ENCODE measurements around the gene DNAH14. TPM values are rescaled to one million over a fixed set of nuclear protein-coding genes. Genes with fewer than 3 reads are reported as not detected.

DNAH14 gene
- total RNA-seq, 4 donors from 2014 or later: 9.5 to 32.4 (median 14.8) TPM

DNA sequence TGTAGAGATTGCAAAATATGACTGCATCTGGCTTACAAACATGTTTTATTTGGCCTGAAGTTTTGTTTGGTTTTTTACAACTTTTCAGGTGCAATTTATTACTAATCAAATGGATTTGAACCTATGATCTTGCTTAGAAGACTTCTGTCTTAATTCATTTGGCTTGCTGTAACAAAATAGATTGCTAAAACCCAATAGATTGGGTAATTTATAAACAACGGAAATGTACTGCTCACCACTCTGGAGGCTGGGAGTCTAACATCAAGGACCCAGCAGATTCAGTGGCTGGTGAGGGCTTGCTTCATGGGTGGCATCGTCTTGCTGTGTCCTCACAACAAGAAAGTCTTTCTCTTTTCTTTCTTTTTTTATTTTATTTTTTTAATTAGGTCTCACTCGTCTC lies 425.4 kb downstream of the DNAH14 start:
- ATAC-seq: no peak
- Histone ChIP-seq H3K9me3 (no peaks in the 10 kb centered on the region), H3K27ac (no peak overlapping the region), H3K36me3 (no peaks in the 10 kb centered on the region), H3K4me3 (no peak overlapping the region), H3K27me3 (no peaks in the 10 kb centered on the region), H3K4me1 (no peaks in the 10 kb centered on the region)
- TF ChIP-seq POLR2A (IDR thresholded peaks at IDR 0.05) (no peak), POLR2AphosphoS5 (IDR thresholded peaks at IDR 0.05) (no peak), EP300 (IDR thresholded peaks at IDR 0.05) (no peak)
- TF ChIP-seq, protein P1, sequence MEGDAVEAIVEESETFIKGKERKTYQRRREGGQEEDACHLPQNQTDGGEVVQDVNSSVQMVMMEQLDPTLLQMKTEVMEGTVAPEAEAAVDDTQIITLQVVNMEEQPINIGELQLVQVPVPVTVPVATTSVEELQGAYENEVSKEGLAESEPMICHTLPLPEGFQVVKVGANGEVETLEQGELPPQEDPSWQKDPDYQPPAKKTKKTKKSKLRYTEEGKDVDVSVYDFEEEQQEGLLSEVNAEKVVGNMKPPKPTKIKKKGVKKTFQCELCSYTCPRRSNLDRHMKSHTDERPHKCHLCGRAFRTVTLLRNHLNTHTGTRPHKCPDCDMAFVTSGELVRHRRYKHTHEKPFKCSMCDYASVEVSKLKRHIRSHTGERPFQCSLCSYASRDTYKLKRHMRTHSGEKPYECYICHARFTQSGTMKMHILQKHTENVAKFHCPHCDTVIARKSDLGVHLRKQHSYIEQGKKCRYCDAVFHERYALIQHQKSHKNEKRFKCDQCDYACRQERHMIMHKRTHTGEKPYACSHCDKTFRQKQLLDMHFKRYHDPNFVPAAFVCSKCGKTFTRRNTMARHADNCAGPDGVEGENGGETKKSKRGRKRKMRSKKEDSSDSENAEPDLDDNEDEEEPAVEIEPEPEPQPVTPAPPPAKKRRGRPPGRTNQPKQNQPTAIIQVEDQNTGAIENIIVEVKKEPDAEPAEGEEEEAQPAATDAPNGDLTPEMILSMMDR (IDR thresholded peaks at IDR 0.05): no peak
- 89 to 96% methylated on average over 1 to 3 of the region's 3 CpGs for whole genome bisulfite sequencing, 2 donors (ENCODE audit: low coverage in 1 of 2)

DNA sequence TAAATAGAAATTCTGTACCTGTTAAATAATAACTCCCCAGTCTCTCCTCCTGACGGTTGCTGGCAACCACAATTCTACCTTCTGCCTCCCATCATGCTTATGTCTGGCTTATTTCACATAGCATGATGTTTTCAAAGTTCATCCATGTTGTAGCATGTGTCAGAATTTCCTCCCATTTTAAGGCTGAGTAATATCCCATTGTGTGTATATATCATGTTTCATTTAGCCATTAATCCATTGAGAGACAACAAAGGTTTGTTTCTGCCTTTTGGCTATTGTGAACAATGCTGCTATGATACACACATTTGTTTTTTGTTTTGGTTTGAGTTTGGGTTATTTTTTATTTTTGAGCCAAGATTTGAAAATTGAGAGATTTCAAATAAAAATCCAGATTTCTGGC lies 426.4 kb downstream of the DNAH14 start:
- no peaks in the 10 kb centered on the region for H3K9me3 ChIP-seq

DNA sequence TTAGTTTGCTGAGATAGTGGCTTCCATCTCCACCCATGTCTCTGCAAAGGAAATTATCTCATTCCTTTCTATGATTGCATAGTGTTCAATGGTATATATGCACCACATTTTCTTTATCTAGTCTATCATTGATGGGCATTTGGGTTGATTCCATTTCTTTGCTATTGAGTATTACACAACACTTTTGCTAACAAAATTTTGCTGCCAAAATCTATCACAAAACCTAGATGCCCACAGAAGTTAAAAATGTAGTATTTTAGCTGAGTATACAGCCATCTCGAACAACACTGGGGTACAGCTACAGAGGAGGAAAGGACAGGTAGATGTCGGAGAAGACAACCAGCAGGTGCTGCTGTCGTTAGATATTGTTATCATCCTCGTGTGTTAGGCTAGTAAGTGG lies 430.6 kb downstream of the DNAH14 start:
- H3K27ac ChIP-seq: no peak overlapping the region
- TF ChIP-seq POLR2AphosphoS5 (IDR thresholded peaks at IDR 0.05) (no peak), EP300 (IDR thresholded peaks at IDR 0.05) (no peak), POLR2A (IDR thresholded peaks at IDR 0.05) (no peak)
- TF ChIP-seq, protein P1 (IDR thresholded peaks at IDR 0.05): no peak
- no peak for ATAC-seq

More for the DNA sequence above, 426.4 kb downstream of the DNAH14 start:
- no peak overlapping the region for H3K27ac ChIP-seq
- H3K4me3 ChIP-seq: no peak overlapping the region
- TF ChIP-seq EP300 (IDR thresholded peaks at IDR 0.05): no peak
- TF ChIP-seq, protein P1 (IDR thresholded peaks at IDR 0.05): no peak
- no peak for TF ChIP-seq POLR2AphosphoS5 (IDR thresholded peaks at IDR 0.05)
- TF ChIP-seq POLR2A (IDR thresholded peaks at IDR 0.05): no peak
- ATAC-seq: no peak
- WGBS, 2 donors (ENCODE audit: low coverage in 1 of 2): 74 to 83% methylated on average over 1 of the region's 1 CpG
- no peaks in the 10 kb centered on the region for H3K27me3 ChIP-seq
- no peaks in the 10 kb centered on the region for H3K4me1 ChIP-seq
- H3K36me3 ChIP-seq: no peaks in the 10 kb centered on the region

DNA sequence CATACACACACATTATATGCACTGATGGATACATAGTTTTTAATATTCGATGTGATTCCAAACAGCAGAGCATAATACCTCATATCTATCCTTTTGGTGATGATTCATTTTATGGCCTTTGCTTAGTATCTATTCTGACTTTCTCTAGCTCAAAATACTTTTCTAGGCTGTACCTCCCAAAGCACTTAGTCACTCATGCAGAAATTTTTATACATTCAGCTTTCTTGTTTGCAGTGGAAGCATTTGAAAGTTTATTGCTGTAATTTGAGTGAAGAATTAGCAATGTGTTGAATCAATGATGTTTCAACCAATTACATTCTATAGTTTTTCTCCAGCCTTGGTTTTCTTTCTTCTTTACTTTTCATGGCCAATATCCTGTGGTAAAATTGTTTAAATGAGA lies 431.7 kb downstream of the DNAH14 start:
- TF ChIP-seq, protein P1 (IDR thresholded peaks at IDR 0.05): no peak
- TF ChIP-seq EP300 (IDR thresholded peaks at IDR 0.05): no peak
- TF ChIP-seq POLR2AphosphoS5 (IDR thresholded peaks at IDR 0.05): no peak
- TF ChIP-seq POLR2A (IDR thresholded peaks at IDR 0.05): no peak
- H3K4me1 ChIP-seq: no peaks in the 10 kb centered on the region
- H3K27ac ChIP-seq: no peak overlapping the region
- ATAC-seq: no peak
- no peaks in the 10 kb centered on the region for H3K27me3 ChIP-seq
- WGBS, 2 donors (ENCODE audit: low coverage in 1 of 2): 80 to 94% methylated on average over 1 of the region's 1 CpG
- H3K9me3 ChIP-seq: no peaks in the 10 kb centered on the region
- H3K36me3 ChIP-seq: no peaks in the 10 kb centered on the region
- no peak overlapping the region for H3K4me3 ChIP-seq

More for the DNA sequence above, 430.6 kb downstream of the DNAH14 start:
- Histone ChIP-seq H3K36me3 (no peaks in the 10 kb centered on the region), H3K4me3 (no peak overlapping the region), H3K27me3 (no peaks in the 10 kb centered on the region), H3K4me1 (no peaks in the 10 kb centered on the region), H3K9me3 (no peaks in the 10 kb centered on the region)
- 71 to 88% methylated on average over 4 of the region's 4 CpGs for WGBS, 2 donors (ENCODE audit: low coverage in 1 of 2)

DNA sequence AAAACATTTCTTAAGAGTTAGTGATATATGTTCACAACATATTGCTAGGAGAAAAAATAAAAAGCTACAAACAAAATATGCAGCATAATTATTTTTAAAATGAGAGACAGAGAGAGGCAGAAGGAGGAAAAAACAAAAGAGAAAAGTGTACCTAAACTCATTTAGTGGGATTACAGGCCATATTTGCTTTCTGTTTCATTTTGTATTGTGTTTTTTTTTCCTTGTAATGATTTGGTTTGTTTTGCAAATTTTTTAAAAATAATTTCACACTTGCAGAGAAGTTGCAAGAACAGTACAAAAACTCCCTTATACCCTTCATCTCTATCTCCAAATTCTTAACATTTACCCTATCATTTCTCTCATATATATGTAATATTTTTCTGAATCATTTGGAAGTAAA lies 433.3 kb downstream of the DNAH14 start:
- H3K4me3 ChIP-seq: no peak overlapping the region
- TF ChIP-seq EP300 (IDR thresholded peaks at IDR 0.05): no peak
- no peak for TF ChIP-seq POLR2AphosphoS5 (IDR thresholded peaks at IDR 0.05)
- TF ChIP-seq, protein P1 (IDR thresholded peaks at IDR 0.05): no peak
- no peak for TF ChIP-seq POLR2A (IDR thresholded peaks at IDR 0.05)
- no peaks in the 10 kb centered on the region for H3K36me3 ChIP-seq
- no peak overlapping the region for H3K27ac ChIP-seq
- H3K27me3 ChIP-seq: no peaks in the 10 kb centered on the region
- H3K4me1 ChIP-seq: no peaks in the 10 kb centered on the region
- ATAC-seq: no peak
- no peaks in the 10 kb centered on the region for H3K9me3 ChIP-seq
